Neural progenitor cell (in vitro differentiated cells): ENCODE results near the gene SND1.

Experiments
- EZH2 ChIP-seq: fragments of 200-600 bp; sonication (generic); IDR thresholded peaks from 2 replicates; pipeline ENCODE4 v1.6.1; 2017; ENCODE audit warnings: antibody characterized with exemption, mild to moderate bottlenecking, moderate library complexity
- EZH2phosphoT487 ChIP-seq: fragments of 200-600 bp; sonication (generic); IDR thresholded peaks from 2 replicates; pipeline ENCODE4 v1.6.1; 2017; ENCODE audit warnings: antibody characterized with exemption
- TF ChIP-seq, protein P1 (sequence below): fragments of 200-600 bp; sonication (generic); IDR thresholded peaks from 2 replicates; pipeline ENCODE4 v1.5.1; 2017; ENCODE audit warnings: antibody characterized with exemption, mild to moderate bottlenecking

DNA sequence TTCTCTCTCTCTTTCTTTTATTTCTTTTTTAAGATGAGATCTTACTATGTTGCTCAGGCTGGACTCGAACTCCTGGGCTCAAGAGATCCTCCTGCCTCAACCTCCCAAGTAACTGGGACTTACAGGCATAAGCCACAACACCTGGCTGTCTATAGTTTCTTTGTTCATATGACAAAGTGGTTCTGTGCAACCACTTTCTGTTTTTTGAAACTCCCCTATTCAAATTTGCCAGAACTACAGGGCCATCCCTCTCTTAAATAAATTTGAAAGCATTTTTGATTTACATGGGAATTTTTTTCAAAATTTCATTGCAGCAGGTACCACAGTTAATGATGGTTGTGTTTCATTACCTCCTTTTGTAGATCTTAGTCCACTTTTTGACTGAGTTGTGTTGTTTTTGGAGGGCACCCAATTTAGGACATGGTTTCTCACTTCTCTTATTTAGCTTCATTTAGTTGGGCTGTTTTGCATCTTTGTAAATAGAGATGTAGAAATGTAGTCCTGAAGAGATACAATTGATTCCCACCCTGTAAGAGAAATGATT lies 260.0 kb downstream of the SND1 start:
- TF ChIP-seq, protein P1, sequence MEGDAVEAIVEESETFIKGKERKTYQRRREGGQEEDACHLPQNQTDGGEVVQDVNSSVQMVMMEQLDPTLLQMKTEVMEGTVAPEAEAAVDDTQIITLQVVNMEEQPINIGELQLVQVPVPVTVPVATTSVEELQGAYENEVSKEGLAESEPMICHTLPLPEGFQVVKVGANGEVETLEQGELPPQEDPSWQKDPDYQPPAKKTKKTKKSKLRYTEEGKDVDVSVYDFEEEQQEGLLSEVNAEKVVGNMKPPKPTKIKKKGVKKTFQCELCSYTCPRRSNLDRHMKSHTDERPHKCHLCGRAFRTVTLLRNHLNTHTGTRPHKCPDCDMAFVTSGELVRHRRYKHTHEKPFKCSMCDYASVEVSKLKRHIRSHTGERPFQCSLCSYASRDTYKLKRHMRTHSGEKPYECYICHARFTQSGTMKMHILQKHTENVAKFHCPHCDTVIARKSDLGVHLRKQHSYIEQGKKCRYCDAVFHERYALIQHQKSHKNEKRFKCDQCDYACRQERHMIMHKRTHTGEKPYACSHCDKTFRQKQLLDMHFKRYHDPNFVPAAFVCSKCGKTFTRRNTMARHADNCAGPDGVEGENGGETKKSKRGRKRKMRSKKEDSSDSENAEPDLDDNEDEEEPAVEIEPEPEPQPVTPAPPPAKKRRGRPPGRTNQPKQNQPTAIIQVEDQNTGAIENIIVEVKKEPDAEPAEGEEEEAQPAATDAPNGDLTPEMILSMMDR: no peak
- TF ChIP-seq EZH2 (no peak), EZH2phosphoT487 (no peak)
